ENCODE results near the gene KDM4B. TPM values are rescaled to one million over a fixed set of nuclear protein-coding genes. Genes with fewer than 3 reads are reported as not detected.

Gene KDM4B
- total and polyA plus RNA-seq, 7 donors = 7.2 to 46.5 (median 21.4) TPM

DNA sequence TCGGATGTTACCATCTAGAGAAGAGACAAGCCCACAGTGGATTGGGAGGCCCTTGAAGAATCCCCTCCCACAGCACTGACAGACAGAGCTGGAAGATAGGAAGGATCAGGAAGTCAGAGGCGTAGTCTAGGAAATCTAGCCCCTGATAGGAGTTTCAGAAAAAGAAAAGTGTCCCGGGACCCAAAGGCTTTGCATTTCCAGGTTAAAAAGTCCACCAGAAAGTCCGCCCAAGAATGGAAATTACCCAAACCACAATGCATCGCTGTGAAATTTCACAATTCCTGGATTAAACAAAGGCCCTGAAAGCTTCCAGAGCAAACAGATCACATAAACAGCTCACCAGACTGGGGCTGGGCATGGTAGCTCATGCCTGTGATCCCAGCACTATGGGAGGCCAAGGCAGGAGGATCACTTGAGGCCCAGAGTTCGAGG lies 146.9 kb downstream of the KDM4B start:
- Histone ChIP-seq H3K4me3 (no peak overlapping the region), H3K4me1 (peaks cover 0 to 17% (median 4%) of the 10 kb centered on the region in 4 donors), H3K9me3 (no peaks in the 10 kb centered on the region), H3K27ac (peak overlapping the region in 3 of 4 donors; percentile 36 to 63 (median 51)), H3K27me3 (no peaks in the 10 kb centered on the region), H3K36me3 (peaks cover 12 to 52% (median 19%) of the 10 kb centered on the region in 4 donors)
- no peak for TF ChIP-seq POLR2A (IDR thresholded peaks at IDR 0.05)
- TF ChIP-seq POLR2AphosphoS5 (IDR thresholded peaks at IDR 0.05) = no peak
- TF ChIP-seq EP300 (IDR thresholded peaks at IDR 0.05) = no peak
- TF ChIP-seq, protein P1, sequence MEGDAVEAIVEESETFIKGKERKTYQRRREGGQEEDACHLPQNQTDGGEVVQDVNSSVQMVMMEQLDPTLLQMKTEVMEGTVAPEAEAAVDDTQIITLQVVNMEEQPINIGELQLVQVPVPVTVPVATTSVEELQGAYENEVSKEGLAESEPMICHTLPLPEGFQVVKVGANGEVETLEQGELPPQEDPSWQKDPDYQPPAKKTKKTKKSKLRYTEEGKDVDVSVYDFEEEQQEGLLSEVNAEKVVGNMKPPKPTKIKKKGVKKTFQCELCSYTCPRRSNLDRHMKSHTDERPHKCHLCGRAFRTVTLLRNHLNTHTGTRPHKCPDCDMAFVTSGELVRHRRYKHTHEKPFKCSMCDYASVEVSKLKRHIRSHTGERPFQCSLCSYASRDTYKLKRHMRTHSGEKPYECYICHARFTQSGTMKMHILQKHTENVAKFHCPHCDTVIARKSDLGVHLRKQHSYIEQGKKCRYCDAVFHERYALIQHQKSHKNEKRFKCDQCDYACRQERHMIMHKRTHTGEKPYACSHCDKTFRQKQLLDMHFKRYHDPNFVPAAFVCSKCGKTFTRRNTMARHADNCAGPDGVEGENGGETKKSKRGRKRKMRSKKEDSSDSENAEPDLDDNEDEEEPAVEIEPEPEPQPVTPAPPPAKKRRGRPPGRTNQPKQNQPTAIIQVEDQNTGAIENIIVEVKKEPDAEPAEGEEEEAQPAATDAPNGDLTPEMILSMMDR (IDR thresholded peaks at IDR 0.05) = no peak
- DNase-seq = no peak
- intact Hi-C loops (cut with DNase I) = no loop called here
- WGBS, 2 donors = 93 to 96% methylated on average over 6 of the region's 6 CpGs

DNA sequence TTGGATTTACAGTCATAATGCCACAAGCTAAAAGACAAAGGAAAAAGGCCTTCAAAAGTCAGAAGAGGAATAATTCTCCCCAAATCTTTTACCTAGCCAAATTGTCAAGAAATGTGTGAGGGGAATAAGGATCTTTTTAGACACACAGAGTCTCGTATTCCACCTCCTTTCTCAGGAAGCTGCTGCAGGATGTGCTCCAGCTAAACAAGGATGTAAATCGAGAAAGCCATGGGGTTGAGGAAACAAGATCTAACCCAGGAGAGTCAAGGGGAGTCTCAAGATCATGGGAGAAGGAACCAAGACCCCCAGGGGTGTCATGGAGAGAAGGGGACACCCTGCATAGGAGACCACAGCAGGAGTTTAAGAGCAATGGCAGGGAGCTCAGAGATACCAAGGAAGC lies 147.4 kb downstream of the KDM4B start:
- Histone ChIP-seq H3K27ac (peak overlapping the region in 2 of 4 donors; percentile 51 to 63), H3K27me3 (no peaks in the 10 kb centered on the region), H3K36me3 (peaks cover 12 to 50% (median 18%) of the 10 kb centered on the region in 4 donors), H3K4me3 (no peak overlapping the region), H3K4me1 (peaks cover 0 to 17% (median 4%) of the 10 kb centered on the region in 4 donors), H3K9me3 (no peaks in the 10 kb centered on the region)
- 95% methylated on average over 2 of the region's 2 CpGs for WGBS, 2 donors
- intact Hi-C loops (cut with DNase I) = no loop called here
- TF ChIP-seq, protein P1 (IDR thresholded peaks at IDR 0.05) = no peak
- no peak for TF ChIP-seq POLR2A (IDR thresholded peaks at IDR 0.05)
- no peak for TF ChIP-seq EP300 (IDR thresholded peaks at IDR 0.05)
- DNase-seq = no peak

DNA sequence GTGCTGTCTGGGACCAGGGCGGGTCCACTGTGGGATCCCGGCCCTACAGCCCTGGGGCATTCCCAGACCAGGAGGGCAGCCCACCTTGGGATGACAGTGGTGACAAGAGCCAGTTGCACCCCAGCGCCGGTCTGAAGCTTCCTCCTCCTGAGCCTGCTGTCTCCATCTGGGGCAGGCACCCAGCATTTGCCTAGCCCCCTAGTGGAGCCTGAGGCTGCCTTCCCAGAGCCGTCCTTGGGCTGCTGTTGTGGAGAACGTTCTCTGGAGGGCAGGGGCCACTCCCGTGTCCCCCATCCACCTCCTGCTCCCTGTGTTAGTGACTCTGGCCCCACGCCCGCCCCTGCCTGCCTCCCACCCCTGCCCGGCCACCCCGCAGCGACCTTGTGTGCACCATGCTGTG lies 148.5 kb downstream of the KDM4B start:
- 92% methylated on average over 12 of the region's 12 CpGs for WGBS, 2 donors
- H3K27me3 ChIP-seq = no peaks in the 10 kb centered on the region

DNA sequence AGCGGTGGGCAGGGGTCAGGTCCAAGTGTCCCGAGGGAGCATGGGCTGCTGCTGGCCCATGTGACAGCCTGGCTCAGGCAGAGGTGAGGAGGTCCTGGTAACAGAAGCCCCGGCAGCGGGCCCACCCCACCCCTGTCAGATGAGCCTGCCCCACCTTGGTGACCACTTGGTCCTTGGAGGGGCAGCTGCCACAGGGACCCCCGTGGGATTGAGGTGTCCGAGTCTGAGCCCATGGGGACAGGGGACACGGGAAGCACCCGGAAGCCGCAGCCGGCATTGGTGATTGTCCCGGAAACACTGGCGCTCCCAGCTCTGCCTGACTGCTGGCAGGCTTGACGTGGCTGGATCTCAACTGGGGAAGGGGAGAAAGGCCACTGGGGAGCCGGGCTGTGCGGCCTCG lies 149.1 kb downstream of the KDM4B start:
- H3K27me3 ChIP-seq = no peaks in the 10 kb centered on the region
- DNase-seq = no peak
- intact Hi-C loops (cut with DNase I) = no loop called here
- 94 to 96% methylated on average over 16 of the region's 16 CpGs for WGBS, 2 donors
- H3K9me3 ChIP-seq = no peaks in the 10 kb centered on the region
- H3K27ac ChIP-seq = no peak overlapping the region
- H3K36me3 ChIP-seq = peaks cover under 1 to 50% (median 16%) of the 10 kb centered on the region in 4 donors
- TF ChIP-seq, protein P1 (IDR thresholded peaks at IDR 0.05) = no peak
- TF ChIP-seq EP300 (IDR thresholded peaks at IDR 0.05) = no peak
- no peak for TF ChIP-seq POLR2AphosphoS5 (IDR thresholded peaks at IDR 0.05)
- TF ChIP-seq POLR2A (IDR thresholded peaks at IDR 0.05) = no peak
- no peak overlapping the region for H3K4me3 ChIP-seq
- H3K4me1 ChIP-seq = peaks cover 0 to 17% (median 4%) of the 10 kb centered on the region in 4 donors

More for the DNA sequence above, 148.5 kb downstream of the KDM4B start:
- H3K36me3 ChIP-seq = peaks cover 7 to 50% (median 12%) of the 10 kb centered on the region in 4 donors
- H3K4me1 ChIP-seq = peaks cover 0 to 17% (median 4%) of the 10 kb centered on the region in 4 donors
- TF ChIP-seq POLR2A (IDR thresholded peaks at IDR 0.05) = no peak
- TF ChIP-seq, protein P1 (IDR thresholded peaks at IDR 0.05) = no peak
- no peak for TF ChIP-seq EP300 (IDR thresholded peaks at IDR 0.05)
- TF ChIP-seq POLR2AphosphoS5 (IDR thresholded peaks at IDR 0.05) = no peak
- no peak for DNase-seq
- no peak overlapping the region for H3K27ac ChIP-seq
- H3K4me3 ChIP-seq = no peak overlapping the region
- H3K9me3 ChIP-seq = no peaks in the 10 kb centered on the region
- intact Hi-C loops (cut with DNase I) = no loop called here
